GM13977 (cell line): ENCODE data around the gene USP19.
A peak's percentile ranks its signal among the peaks of the same experiment; 100 is the strongest.

Source experiments
- DNase-seq: peaks from one replicate; pipeline ENCODE4 v3.0.0; 2012; ENCODE audit warnings: low spot score
- CTCF ChIP-seq: IDR thresholded peaks from 2 replicates; pipeline ENCODE4 v1.5.1; 2012; ENCODE audit warnings: mild to moderate bottlenecking, control low read depth; ENCODE audit not compliant: insufficient read depth; ENCODE audit errors: extremely low read depth, missing control alignments
- in situ Hi-C: fragments of 300-500 bp; cut with MboI; formaldehyde crosslinking; loops from one replicate; pipeline ENCODE4 v1.12.0; 2022; ENCODE audit warnings: low sequenced_read_pairs, low pct_unique_long_range_greater_than_20kb, mixed read lengths, inconsistent platforms; ENCODE audit not compliant: unreplicated experiment

USP19 gene

GRCh38 chr3:49108346-49108745 lies 12.3 kb downstream of the USP19 start:
- DNase-seq = no peak
- in situ Hi-C loops = no loop called here
- no peak for TF ChIP-seq CTCF

- peak; percentile 97 for DNase-seq
- in situ Hi-C loops = no loop called here
- TF ChIP-seq CTCF = no peak
These were observed 16.0 kb downstream of the USP19 start, which contains the start of gene QARS1 for GRCh38 chr3:49104427-49105291. Gene QARS1 (minus strand): TSS chr3:49104757. CDS start chr3:49104733, 24 bp downstream.

- DNase-seq = no peak
- in situ Hi-C loops = no loop called here
- no peak for TF ChIP-seq CTCF
These were observed 16.6 kb downstream of the USP19 start for GRCh38 chr3:49104052-49104426.

GRCh38 chr3:49100046-49100615 lies 20.5 kb downstream of the USP19 start:
- no peak for TF ChIP-seq CTCF
- DNase-seq = no peak
- in situ Hi-C loops = no loop called here

GRCh38 chr3:49098910-49099630 lies 21.6 kb downstream of the USP19 start:
- TF ChIP-seq CTCF = no peak
- no peak for DNase-seq
- in situ Hi-C loops = no loop called here

GRCh38 chr3:49098429-49098828 lies 22.2 kb downstream of the USP19 start:
- no peak for DNase-seq
- no peak for TF ChIP-seq CTCF
- in situ Hi-C loops = no loop called here
